GM19043 (cell line): ENCODE data around the gene DLG4.

Experiments used
- ATAC-seq: cut with Tn5 transposase; IDR thresholded peaks from one replicate; pipeline ENCODE4 v1.9.1; 2021; ENCODE audit warnings: low read depth; ENCODE audit not compliant: unreplicated experiment

DLG4 gene

GRCh38 chr17:7233701-7234082 lies 14.1 kb upstream of the DLG4 start:
- no peak for ATAC-seq

- ATAC-seq: no peak
These were observed 12.5 kb upstream of the DLG4 start for GRCh38 chr17:7232114-7232513.

- ATAC-seq: no peak
These were observed 9.9 kb upstream of the DLG4 start for GRCh38 chr17:7229504-7229903.

GRCh38 chr17:7228920-7229319 lies 9.3 kb upstream of the DLG4 start:
- ATAC-seq: no peak

- ATAC-seq: no peak
These were observed 7.4 kb upstream of the DLG4 start for GRCh38 chr17:7226721-7227710.

GRCh38 chr17:7225711-7226331 lies 6.2 kb upstream of the DLG4 start:
- no peak for ATAC-seq

GRCh38 chr17:7224661-7225111 lies 5.0 kb upstream of the DLG4 start:
- ATAC-seq: no peak

GRCh38 chr17:7224110-7224509 lies 4.5 kb upstream of the DLG4 start:
- no peak for ATAC-seq

GRCh38 chr17:7223375-7223774 lies 3.7 kb upstream of the DLG4 start:
- ATAC-seq: no peak

GRCh38 chr17:7222972-7223292 lies 3.3 kb upstream of the DLG4 start:
- ATAC-seq: no peak

- ATAC-seq: no peak
These were observed 2.7 kb upstream of the DLG4 start for GRCh38 chr17:7222093-7222971.

- ATAC-seq: no peak
These were observed 1.8 kb upstream of the DLG4 start for GRCh38 chr17:7221278-7222092.

GRCh38 chr17:7220593-7221277 lies 1.1 kb upstream of the DLG4 start:
- no peak for ATAC-seq

- no peak for ATAC-seq
These were observed 316 bp downstream of the DLG4 start for GRCh38 chr17:7219229-7219811.

- no peak for ATAC-seq
These were observed 878 bp downstream of the DLG4 start for GRCh38 chr17:7218758-7219157.

GRCh38 chr17:7218166-7218565 lies 1.5 kb downstream of the DLG4 start:
- no peak for ATAC-seq

GRCh38 chr17:7217113-7217987 lies 2.3 kb downstream of the DLG4 start:
- no peak for ATAC-seq
